Ascending aorta (tissue), 2 donors: ENCODE data around the gene ADRB2. TPM values are rescaled to one million over a fixed set of nuclear protein-coding genes. Genes with fewer than 3 reads are reported as not detected.

Experiments
- DNase-seq, 2 donors: peaks; one replicate each; pipeline ENCODE4 v3.0.0-alpha.2; 2019; ENCODE audit warnings: low spot score in 2 of 2
- H3K27ac ChIP-seq, 2 donors: fragments of 200-600 bp; sonication (generic); one replicate each; pipeline ENCODE4 v1.5.1; 2016 to 2017; ENCODE audit warnings: mild to moderate bottlenecking in 1 of 2
- H3K27me3 ChIP-seq: fragments of 200-600 bp; sonication (generic); one replicate; pipeline ENCODE4 v1.5.1; 2017
- H3K36me3 ChIP-seq, 2 donors: fragments of 200-600 bp; sonication (generic); one replicate each; pipeline ENCODE4 v1.5.1; 2016
- H3K4me1 ChIP-seq, 2 donors: fragments of 200-600 bp; sonication (generic); one replicate each; pipeline ENCODE4 v1.5.1; 2016 to 2017; ENCODE audit warnings: mild to moderate bottlenecking in 1 of 2
- H3K4me3 ChIP-seq, 2 donors: fragments of 200-600 bp; sonication (generic); one replicate each; pipeline ENCODE4 v1.5.1; 2016 to 2017; ENCODE audit warnings: mild to moderate bottlenecking in 1 of 2
- H3K9me3 ChIP-seq, 2 donors: fragments of 200-600 bp; sonication (generic); one replicate each; pipeline ENCODE4 v1.5.1; 2016
- CTCF ChIP-seq, 3 experiments: fragments of 200-600 bp in 2 of 3; fragments of 450-650 bp in 1 of 3; sonication (generic) in 2 of 3; IDR thresholded peaks; one replicate each; pipeline ENCODE4 v1.5.1; 2016 to 2019; ENCODE audit warnings: antibody characterized with exemption in 3 of 3, mild to moderate bottlenecking in 1 of 3, moderate library complexity in 1 of 3
- intact Hi-C: fragments of 100-400 bp; cut with DNase I; formaldehyde crosslinking; loops from one replicate; pipeline ENCODE4 v1.15.1; 2023
- total RNA-seq: library from RNA; depleted of rRNA; stranded (reverse); fragments of >200 nt; gene quantifications from one replicate; pipeline ENCODE4 v1.1.0, GENCODE V29; 2016

The ADRB2 gene
- total RNA-seq, 1 donor from 2014 or later = 11.2 TPM

GRCh38 chr5:148785223-148785622 lies 41.2 kb upstream of the ADRB2 start:
- H3K4me1 ChIP-seq = no peaks in the 10 kb centered on the region
- H3K36me3 ChIP-seq = no peaks in the 10 kb centered on the region
- H3K27ac ChIP-seq = no peak overlapping the region
- no peak for TF ChIP-seq CTCF (IDR thresholded peaks at IDR 0.05)
- no peak overlapping the region for H3K4me3 ChIP-seq
- no peaks in the 10 kb centered on the region for H3K27me3 ChIP-seq
- no peak for DNase-seq
- H3K9me3 ChIP-seq = no peaks in the 10 kb centered on the region
- intact Hi-C loops = no loop called here

- DNase-seq = no peak
- H3K9me3 ChIP-seq = no peaks in the 10 kb centered on the region
- H3K36me3 ChIP-seq = no peaks in the 10 kb centered on the region
- no peak overlapping the region for H3K4me3 ChIP-seq
- no peaks in the 10 kb centered on the region for H3K4me1 ChIP-seq
- intact Hi-C loops = no loop called here
- H3K27me3 ChIP-seq = no peaks in the 10 kb centered on the region
- H3K27ac ChIP-seq = no peak overlapping the region
- no peak for TF ChIP-seq CTCF (IDR thresholded peaks at IDR 0.05)
These were observed 40.0 kb upstream of the ADRB2 start for GRCh38 chr5:148786456-148786855.

- Histone ChIP-seq H3K27ac (no peak overlapping the region), H3K9me3 (no peaks in the 10 kb centered on the region), H3K4me1 (no peaks in the 10 kb centered on the region), H3K4me3 (no peak overlapping the region), H3K36me3 (no peaks in the 10 kb centered on the region), H3K27me3 (no peaks in the 10 kb centered on the region)
- DNase-seq = no peak
- no peak for TF ChIP-seq CTCF (IDR thresholded peaks at IDR 0.05)
- intact Hi-C loops = no loop called here
These were observed 37.8 kb upstream of the ADRB2 start for GRCh38 chr5:148788636-148789035.

GRCh38 chr5:148790545-148791333 lies 35.7 kb upstream of the ADRB2 start:
- no peak for DNase-seq

GRCh38 chr5:148791334-148791667 lies 35.1 kb upstream of the ADRB2 start:
- H3K4me3 ChIP-seq = no peak overlapping the region
- intact Hi-C loops = no loop called here
- H3K9me3 ChIP-seq = no peaks in the 10 kb centered on the region
- H3K4me1 ChIP-seq = no peaks in the 10 kb centered on the region
- H3K27me3 ChIP-seq = no peaks in the 10 kb centered on the region
- TF ChIP-seq CTCF (IDR thresholded peaks at IDR 0.05) = no peak
- H3K36me3 ChIP-seq = no peaks in the 10 kb centered on the region
- no peak for DNase-seq
- H3K27ac ChIP-seq = no peak overlapping the region

More at GRCh38 chr5:148790545-148791333, 35.7 kb upstream of the ADRB2 start:
- Histone ChIP-seq H3K27me3 (no peaks in the 10 kb centered on the region), H3K4me1 (no peaks in the 10 kb centered on the region), H3K9me3 (no peaks in the 10 kb centered on the region), H3K27ac (no peak overlapping the region), H3K4me3 (no peak overlapping the region), H3K36me3 (no peaks in the 10 kb centered on the region)
- TF ChIP-seq CTCF (IDR thresholded peaks at IDR 0.05) = no peak
- intact Hi-C loops = no loop called here

GRCh38 chr5:148791696-148792095 lies 34.7 kb upstream of the ADRB2 start:
- DNase-seq = no peak
- Histone ChIP-seq H3K4me3 (no peak overlapping the region), H3K27me3 (no peaks in the 10 kb centered on the region), H3K36me3 (no peaks in the 10 kb centered on the region), H3K27ac (no peak overlapping the region), H3K9me3 (no peaks in the 10 kb centered on the region), H3K4me1 (no peaks in the 10 kb centered on the region)
- no peak for TF ChIP-seq CTCF (IDR thresholded peaks at IDR 0.05)
- intact Hi-C loops = no loop called here
